ENCODE measurements around the gene CXCR4.
A peak's percentile ranks its signal among the peaks of the same experiment; 100 is the strongest.

Gene CXCR4

GRCh38 chr2:136130511-136130910 is 12.6 kb upstream of the CXCR4 start:
- no peak overlapping the region for H3K4me3 ChIP-seq (ENCODE audit: low read length)
- H3K27me3 ChIP-seq (ENCODE audit: insufficient read depth, low read length): no peaks in the 10 kb centered on the region
- H3K27ac ChIP-seq (ENCODE audit: low read depth, low read length): no peak overlapping the region
- no peak overlapping the region for H3K9ac ChIP-seq (ENCODE audit: low read depth, low read length)
- peaks cover 43% of the 10 kb centered on the region for H3K4me1 ChIP-seq (ENCODE audit: insufficient read depth, low read length)
- WGBS: 97% methylated on average over 1 of the region's 1 CpG
- H3K36me3 ChIP-seq (ENCODE audit: insufficient read depth, low read length): no peaks in the 10 kb centered on the region
- no peaks in the 10 kb centered on the region for H3K9me3 ChIP-seq (ENCODE audit: insufficient read depth, low read depth, low read length)

- Histone ChIP-seq H3K27ac (ENCODE audit: low read depth, low read length) (no peak overlapping the region), H3K4me3 (ENCODE audit: low read length) (no peak overlapping the region), H3K4me1 (ENCODE audit: insufficient read depth, low read length) (peaks cover 48% of the 10 kb centered on the region), H3K27me3 (ENCODE audit: insufficient read depth, low read length) (no peaks in the 10 kb centered on the region), H3K9me3 (ENCODE audit: insufficient read depth, low read depth, low read length) (no peaks in the 10 kb centered on the region), H3K36me3 (ENCODE audit: insufficient read depth, low read length) (no peaks in the 10 kb centered on the region), H3K9ac (ENCODE audit: low read depth, low read length) (no peak overlapping the region)
- 95% methylated on average over 3 of the region's 3 CpGs for WGBS
Observed at GRCh38 chr2:136130045-136130444, 12.1 kb upstream of the CXCR4 start.

DNA sequence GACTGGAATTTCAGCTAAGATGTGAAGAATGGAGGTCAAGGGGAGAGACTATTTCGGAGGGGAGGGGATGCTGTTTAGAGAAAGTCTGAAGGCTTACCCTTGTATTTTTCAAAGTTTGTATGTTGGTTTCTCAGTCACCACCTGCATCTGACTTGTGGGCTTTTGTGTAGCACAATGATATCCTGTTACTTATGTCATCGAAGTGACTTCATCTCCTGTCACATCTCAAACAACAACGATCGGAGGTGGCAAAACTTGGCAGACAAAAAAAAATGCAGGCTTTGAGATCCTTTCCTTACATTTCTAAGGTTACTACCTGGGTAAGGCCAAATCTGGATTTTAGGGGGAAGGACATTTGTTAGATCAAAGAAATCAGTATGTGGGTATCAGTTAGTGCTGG is 11.7 kb upstream of the CXCR4 start:
- no peak overlapping the region for H3K4me3 ChIP-seq (ENCODE audit: low read length)
- no peaks in the 10 kb centered on the region for H3K27me3 ChIP-seq (ENCODE audit: insufficient read depth, low read length)
- H3K36me3 ChIP-seq (ENCODE audit: insufficient read depth, low read length): no peaks in the 10 kb centered on the region
- no peaks in the 10 kb centered on the region for H3K9me3 ChIP-seq (ENCODE audit: insufficient read depth, low read depth, low read length)
- H3K4me1 ChIP-seq (ENCODE audit: insufficient read depth, low read length): peaks cover 51% of the 10 kb centered on the region
- H3K27ac ChIP-seq (ENCODE audit: low read depth, low read length): no peak overlapping the region
- H3K9ac ChIP-seq (ENCODE audit: low read depth, low read length): no peak overlapping the region
- 93% methylated on average over 4 of the region's 4 CpGs for WGBS

- no peaks in the 10 kb centered on the region for H3K36me3 ChIP-seq (ENCODE audit: insufficient read depth, low read length)
- H3K27ac ChIP-seq (ENCODE audit: low read depth, low read length): no peak overlapping the region
- peaks cover 51% of the 10 kb centered on the region for H3K4me1 ChIP-seq (ENCODE audit: insufficient read depth, low read length)
- H3K4me3 ChIP-seq (ENCODE audit: low read length): no peak overlapping the region
- no peaks in the 10 kb centered on the region for H3K9me3 ChIP-seq (ENCODE audit: insufficient read depth, low read depth, low read length)
- H3K9ac ChIP-seq (ENCODE audit: low read depth, low read length): no peak overlapping the region
- no peaks in the 10 kb centered on the region for H3K27me3 ChIP-seq (ENCODE audit: insufficient read depth, low read length)
- WGBS: 24% methylated on average over 1 of the region's 1 CpG
Observed at GRCh38 chr2:136128905-136129304, 11.0 kb upstream of the CXCR4 start.

DNA sequence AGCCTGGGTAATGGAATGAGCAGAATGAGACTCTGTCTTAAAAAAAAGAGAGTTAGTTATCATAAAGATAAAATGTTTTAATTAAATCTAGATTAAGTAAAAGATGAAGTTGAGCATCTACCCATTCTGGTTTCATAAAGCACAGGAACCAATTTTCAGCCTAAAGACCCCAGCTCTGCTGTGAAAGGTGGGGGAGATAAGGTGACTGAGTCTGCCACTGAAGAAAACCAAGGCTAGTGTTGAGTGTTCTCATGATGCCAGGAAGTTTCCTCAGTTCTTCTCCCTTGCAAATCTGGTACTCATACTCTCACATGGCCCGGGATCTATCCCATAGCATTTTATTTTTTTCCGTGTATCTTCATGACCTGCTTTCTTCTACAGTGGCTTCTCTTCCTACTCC is 10.4 kb upstream of the CXCR4 start:
- H3K9me3 ChIP-seq (ENCODE audit: insufficient read depth, low read depth, low read length): no peaks in the 10 kb centered on the region
- peaks cover 50% of the 10 kb centered on the region for H3K4me1 ChIP-seq (ENCODE audit: insufficient read depth, low read length)
- H3K36me3 ChIP-seq (ENCODE audit: insufficient read depth, low read length): no peaks in the 10 kb centered on the region
- H3K4me3 ChIP-seq (ENCODE audit: low read length): no peak overlapping the region
- WGBS: 95% methylated on average over 2 of the region's 2 CpGs
- H3K27me3 ChIP-seq (ENCODE audit: insufficient read depth, low read length): no peaks in the 10 kb centered on the region
- H3K9ac ChIP-seq (ENCODE audit: low read depth, low read length): no peak overlapping the region
- no peak overlapping the region for H3K27ac ChIP-seq (ENCODE audit: low read depth, low read length)

- Histone ChIP-seq H3K4me3 (ENCODE audit: low read length) (no peak overlapping the region), H3K36me3 (ENCODE audit: insufficient read depth, low read length) (no peaks in the 10 kb centered on the region), H3K9ac (ENCODE audit: low read depth, low read length) (no peak overlapping the region), H3K27me3 (ENCODE audit: insufficient read depth, low read length) (no peaks in the 10 kb centered on the region), H3K9me3 (ENCODE audit: insufficient read depth, low read depth, low read length) (no peaks in the 10 kb centered on the region), H3K27ac (ENCODE audit: low read depth, low read length) (no peak overlapping the region), H3K4me1 (ENCODE audit: insufficient read depth, low read length) (peaks cover 50% of the 10 kb centered on the region)
- 75% methylated on average over 6 of the region's 6 CpGs for WGBS
Observed at GRCh38 chr2:136127356-136127755, 9.4 kb upstream of the CXCR4 start.

GRCh38 chr2:136126421-136126926 is 8.5 kb upstream of the CXCR4 start:
- no peaks in the 10 kb centered on the region for H3K9me3 ChIP-seq (ENCODE audit: insufficient read depth, low read depth, low read length)
- no peak overlapping the region for H3K27ac ChIP-seq (ENCODE audit: low read depth, low read length)
- no peaks in the 10 kb centered on the region for H3K36me3 ChIP-seq (ENCODE audit: insufficient read depth, low read length)
- 90% methylated on average over 6 of the region's 6 CpGs for WGBS
- peaks cover 53% of the 10 kb centered on the region for H3K4me1 ChIP-seq (ENCODE audit: insufficient read depth, low read length)
- H3K27me3 ChIP-seq (ENCODE audit: insufficient read depth, low read length): 0 out of 2 replicates have a peak, but pooled peaks cover 2% of the 10 kb centered on the region
- no peak overlapping the region for H3K4me3 ChIP-seq (ENCODE audit: low read length)
- no peak overlapping the region for H3K9ac ChIP-seq (ENCODE audit: low read depth, low read length)

DNA sequence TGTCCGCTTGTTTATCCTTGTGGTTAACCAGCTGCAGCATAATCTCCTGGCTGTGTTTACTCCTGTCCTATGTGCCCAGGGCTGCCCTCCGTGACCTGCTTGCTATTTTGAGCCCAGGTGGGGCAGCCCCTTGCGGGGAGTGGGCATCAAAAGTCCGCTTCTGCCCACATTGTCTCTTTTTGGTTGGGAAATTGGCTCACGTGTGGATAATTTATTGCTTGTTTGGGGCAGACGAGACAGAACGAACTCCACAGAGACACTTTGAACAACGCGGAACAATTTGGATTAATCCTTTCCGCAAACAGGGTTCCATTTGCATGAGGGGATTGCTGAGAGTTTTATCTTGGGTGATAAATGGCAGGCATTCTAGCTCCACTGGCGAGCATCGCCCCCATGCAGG is 8.1 kb upstream of the CXCR4 start:
- Histone ChIP-seq H3K4me1 (ENCODE audit: insufficient read depth, low read length) (peaks cover 56% of the 10 kb centered on the region), H3K36me3 (ENCODE audit: insufficient read depth, low read length) (no peaks in the 10 kb centered on the region), H3K27me3 (ENCODE audit: insufficient read depth, low read length) (0 out of 2 replicates have a peak, but pooled peaks cover 7% of the 10 kb centered on the region), H3K9ac (ENCODE audit: low read depth, low read length) (no peak overlapping the region), H3K4me3 (ENCODE audit: low read length) (no peak overlapping the region), H3K27ac (ENCODE audit: low read depth, low read length) (peak overlapping the region; percentile 50; the same call in 1 of the 2 replicates), H3K9me3 (ENCODE audit: insufficient read depth, low read depth, low read length) (no peaks in the 10 kb centered on the region)
- 53% methylated on average over 12 of the region's 12 CpGs for WGBS

DNA sequence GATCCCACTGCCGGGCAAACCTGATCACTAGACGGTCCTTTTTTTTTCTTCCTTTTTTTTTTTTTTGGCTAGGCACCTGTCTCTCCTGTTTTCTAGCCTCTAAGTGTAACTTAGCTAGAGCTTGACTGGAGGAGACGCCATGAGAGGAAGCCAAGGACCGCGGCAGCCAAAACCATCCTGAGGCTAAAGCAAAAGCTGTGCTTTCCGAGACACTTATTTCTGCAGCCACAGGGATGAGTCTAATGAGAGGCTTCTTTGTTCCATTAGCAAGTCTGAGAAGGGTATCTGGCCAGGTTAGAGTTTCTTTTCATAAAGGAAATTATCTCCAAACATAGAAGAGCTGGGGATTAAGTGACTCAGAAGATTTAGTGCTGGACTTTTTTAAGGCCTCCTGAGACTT is 7.3 kb upstream of the CXCR4 start:
- Histone ChIP-seq H3K4me3 (ENCODE audit: low read length) (no peak overlapping the region), H3K4me1 (ENCODE audit: insufficient read depth, low read length) (peaks cover 54% of the 10 kb centered on the region), H3K36me3 (ENCODE audit: insufficient read depth, low read length) (no peaks in the 10 kb centered on the region), H3K27ac (ENCODE audit: low read depth, low read length) (peak overlapping the region; percentile 50; the same call in 1 of the 2 replicates), H3K27me3 (ENCODE audit: insufficient read depth, low read length) (peaks cover 15% of the 10 kb centered on the region; the same call in 1 of the 2 replicates), H3K9ac (ENCODE audit: low read depth, low read length) (no peak overlapping the region), H3K9me3 (ENCODE audit: insufficient read depth, low read depth, low read length) (no peaks in the 10 kb centered on the region)
- WGBS: 84% methylated on average over 6 of the region's 6 CpGs

DNA sequence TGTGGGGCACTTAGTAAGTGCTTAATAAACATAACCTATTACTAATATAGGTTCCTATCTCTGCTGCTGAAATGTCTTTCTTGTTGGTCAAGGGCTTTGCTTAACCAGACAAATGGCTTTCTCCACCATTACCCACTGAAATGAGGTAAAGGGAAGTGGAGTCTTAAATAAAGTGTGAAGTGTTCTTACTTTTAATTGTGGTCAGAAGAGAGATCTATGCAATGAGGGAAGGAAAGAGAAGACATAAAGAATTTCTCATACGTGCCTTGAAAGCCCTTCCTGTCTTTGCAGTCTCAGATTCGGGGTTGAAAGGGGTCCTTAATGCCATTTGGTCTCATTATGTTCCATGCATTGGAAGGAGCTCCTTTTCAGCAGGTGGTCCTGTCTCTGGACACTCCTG is 6.9 kb upstream of the CXCR4 start:
- peaks cover 58% of the 10 kb centered on the region for H3K4me1 ChIP-seq (ENCODE audit: insufficient read depth, low read length)
- H3K9me3 ChIP-seq (ENCODE audit: insufficient read depth, low read depth, low read length): no peaks in the 10 kb centered on the region
- no peak overlapping the region for H3K27ac ChIP-seq (ENCODE audit: low read depth, low read length)
- H3K36me3 ChIP-seq (ENCODE audit: insufficient read depth, low read length): no peaks in the 10 kb centered on the region
- no peak overlapping the region for H3K9ac ChIP-seq (ENCODE audit: low read depth, low read length)
- 85% methylated on average over 2 of the region's 2 CpGs for WGBS
- no peak overlapping the region for H3K4me3 ChIP-seq (ENCODE audit: low read length)
- peaks cover 19% of the 10 kb centered on the region for H3K27me3 ChIP-seq (ENCODE audit: insufficient read depth, low read length)

DNA sequence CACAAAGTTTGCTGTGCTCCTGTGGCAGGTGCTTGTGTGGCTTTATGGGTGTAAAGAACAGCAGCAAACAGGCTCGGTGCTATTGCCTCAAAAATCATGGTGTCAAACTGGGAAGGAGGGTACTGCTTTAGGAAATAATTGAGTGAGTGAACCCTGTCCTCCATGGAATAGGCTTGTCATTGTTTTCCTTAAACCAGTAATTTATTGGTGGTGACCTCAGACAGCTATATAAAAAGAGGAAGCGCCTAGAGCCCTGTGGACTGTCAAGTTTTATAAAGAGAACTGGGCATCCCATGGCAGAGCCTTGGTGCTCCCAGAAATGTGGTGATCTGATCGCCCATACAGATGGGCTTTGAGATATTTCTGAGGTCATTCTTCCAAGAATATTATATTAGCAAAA is 4.7 kb upstream of the CXCR4 start:
- H3K9me3 ChIP-seq (ENCODE audit: insufficient read depth, low read depth, low read length): no peaks in the 10 kb centered on the region
- H3K36me3 ChIP-seq (ENCODE audit: insufficient read depth, low read length): no peaks in the 10 kb centered on the region
- 60% methylated on average over 3 of the region's 3 CpGs for WGBS
- H3K9ac ChIP-seq (ENCODE audit: low read depth, low read length): no peak overlapping the region
- peaks cover 32% of the 10 kb centered on the region for H3K27me3 ChIP-seq (ENCODE audit: insufficient read depth, low read length)
- H3K4me1 ChIP-seq (ENCODE audit: insufficient read depth, low read length): peaks cover 48% of the 10 kb centered on the region
- no peak overlapping the region for H3K4me3 ChIP-seq (ENCODE audit: low read length)
- H3K27ac ChIP-seq (ENCODE audit: low read depth, low read length): no peak overlapping the region
